CD4-positive, alpha-beta T cell treated with Interleukin-4 for 4 hours (primary cell): ENCODE results near the gene ATP5F1C.

Source experiments
- DNase-seq: peaks from one replicate; pipeline ENCODE4 v3.0.0-alpha.2; 2020

Gene ATP5F1C

DNA sequence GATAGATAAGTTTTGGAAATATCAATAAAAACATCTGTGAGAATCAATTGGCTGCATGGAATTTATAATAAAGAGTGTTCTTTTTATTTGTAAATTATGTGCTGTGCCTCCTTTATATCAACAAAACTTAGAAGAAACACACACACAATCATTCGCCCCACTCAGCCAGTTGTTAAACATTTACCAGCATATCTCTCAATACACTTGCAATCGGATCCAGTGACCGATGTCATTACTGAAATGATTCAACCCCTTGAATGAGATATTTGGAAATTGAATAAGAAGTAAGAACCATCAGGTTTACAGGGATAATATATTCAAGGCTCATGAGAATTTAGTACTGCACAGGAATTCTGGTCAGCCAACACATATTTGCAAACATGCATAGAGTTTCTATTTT lies 65.9 kb downstream of the ATP5F1C start:
- DNase-seq, result no peak

DNA sequence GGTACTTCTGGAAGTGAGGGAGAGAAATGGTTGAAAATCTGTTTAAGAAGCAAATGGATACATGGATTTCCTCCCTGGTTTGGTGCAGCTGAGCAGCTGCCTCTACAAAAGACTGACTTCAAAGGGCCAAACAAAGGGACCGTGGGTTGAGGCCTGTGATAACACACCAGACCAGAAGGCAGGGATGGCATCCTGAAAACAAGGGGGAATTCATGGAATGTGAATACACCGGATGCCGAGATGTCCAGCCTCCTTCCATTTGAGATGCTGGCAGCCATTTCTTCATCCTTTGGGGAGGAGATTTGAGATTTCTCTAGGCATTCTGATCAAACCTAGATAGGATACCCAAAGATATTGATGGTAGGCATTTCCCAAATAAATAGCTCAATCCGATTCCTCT lies 67.2 kb downstream of the ATP5F1C start:
- DNase-seq, result no peak

DNA sequence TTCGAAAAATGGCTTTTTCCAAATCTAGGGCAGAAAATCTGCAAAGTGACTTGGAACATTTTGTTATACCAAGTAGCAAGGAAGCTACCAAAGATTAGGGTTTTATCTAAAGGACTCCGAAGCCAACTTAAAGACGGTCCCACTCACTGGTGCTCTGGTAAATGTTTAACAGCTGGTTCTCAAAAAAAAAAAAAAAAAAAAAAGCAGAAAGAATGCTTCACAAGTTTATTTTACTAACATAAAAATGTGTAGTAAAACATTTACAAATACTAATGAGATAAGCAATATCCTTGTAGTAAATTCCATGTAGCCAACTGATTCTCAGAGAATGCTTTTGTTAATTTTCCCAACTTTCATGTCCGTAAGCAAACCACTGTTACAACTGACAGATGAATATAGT lies 68.7 kb downstream of the ATP5F1C start:
- DNase-seq, result no peak

DNA sequence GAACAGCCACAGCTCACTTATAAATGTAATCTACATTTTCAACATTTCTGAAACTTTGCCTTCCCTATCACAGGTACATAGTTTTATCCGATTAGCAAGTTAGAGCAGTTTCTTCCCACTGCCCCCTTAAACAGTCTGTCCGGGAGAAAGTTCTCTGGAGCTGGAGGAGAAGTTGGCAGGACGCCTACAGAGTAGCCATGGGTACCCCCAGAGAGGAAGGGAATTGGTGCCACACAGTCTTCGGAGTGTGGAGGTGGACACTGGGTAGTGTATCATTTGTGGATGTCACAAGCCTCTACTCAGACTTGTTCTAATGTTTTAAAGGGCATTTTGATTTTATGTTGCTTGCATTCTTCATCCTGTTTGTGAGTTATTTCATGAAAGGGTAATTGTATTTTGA lies 69.3 kb downstream of the ATP5F1C start:
- no peak for DNase-seq
